Measurements from ENCODE around the gene RAPGEF1.
"Not testable (repeated sequence)": the region's sequence is repeated elsewhere in the genome, so short reads cannot be mapped to it uniquely, and the experiment has no call there.

RAPGEF1 gene, protein sequence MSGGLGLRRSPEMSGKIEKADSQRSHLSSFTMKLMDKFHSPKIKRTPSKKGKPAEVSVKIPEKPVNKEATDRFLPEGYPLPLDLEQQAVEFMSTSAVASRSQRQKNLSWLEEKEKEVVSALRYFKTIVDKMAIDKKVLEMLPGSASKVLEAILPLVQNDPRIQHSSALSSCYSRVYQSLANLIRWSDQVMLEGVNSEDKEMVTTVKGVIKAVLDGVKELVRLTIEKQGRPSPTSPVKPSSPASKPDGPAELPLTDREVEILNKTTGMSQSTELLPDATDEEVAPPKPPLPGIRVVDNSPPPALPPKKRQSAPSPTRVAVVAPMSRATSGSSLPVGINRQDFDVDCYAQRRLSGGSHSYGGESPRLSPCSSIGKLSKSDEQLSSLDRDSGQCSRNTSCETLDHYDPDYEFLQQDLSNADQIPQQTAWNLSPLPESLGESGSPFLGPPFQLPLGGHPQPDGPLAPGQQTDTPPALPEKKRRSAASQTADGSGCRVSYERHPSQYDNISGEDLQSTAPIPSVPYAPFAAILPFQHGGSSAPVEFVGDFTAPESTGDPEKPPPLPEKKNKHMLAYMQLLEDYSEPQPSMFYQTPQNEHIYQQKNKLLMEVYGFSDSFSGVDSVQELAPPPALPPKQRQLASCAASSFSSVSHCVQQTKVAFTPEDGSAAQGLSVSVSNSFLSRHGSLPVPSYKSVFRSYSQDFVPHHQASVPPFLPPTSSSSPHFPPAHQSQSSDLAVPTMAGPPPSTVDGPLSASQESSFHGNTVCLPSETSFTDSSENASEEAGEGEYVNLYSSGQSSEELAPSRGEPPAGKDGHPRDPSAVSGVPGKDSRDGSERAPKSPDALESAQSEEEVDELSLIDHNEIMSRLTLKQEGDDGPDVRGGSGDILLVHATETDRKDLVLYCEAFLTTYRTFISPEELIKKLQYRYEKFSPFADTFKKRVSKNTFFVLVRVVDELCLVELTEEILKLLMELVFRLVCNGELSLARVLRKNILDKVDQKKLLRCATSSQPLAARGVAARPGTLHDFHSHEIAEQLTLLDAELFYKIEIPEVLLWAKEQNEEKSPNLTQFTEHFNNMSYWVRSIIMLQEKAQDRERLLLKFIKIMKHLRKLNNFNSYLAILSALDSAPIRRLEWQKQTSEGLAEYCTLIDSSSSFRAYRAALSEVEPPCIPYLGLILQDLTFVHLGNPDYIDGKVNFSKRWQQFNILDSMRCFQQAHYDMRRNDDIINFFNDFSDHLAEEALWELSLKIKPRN (N-terminal part only)

DNA sequence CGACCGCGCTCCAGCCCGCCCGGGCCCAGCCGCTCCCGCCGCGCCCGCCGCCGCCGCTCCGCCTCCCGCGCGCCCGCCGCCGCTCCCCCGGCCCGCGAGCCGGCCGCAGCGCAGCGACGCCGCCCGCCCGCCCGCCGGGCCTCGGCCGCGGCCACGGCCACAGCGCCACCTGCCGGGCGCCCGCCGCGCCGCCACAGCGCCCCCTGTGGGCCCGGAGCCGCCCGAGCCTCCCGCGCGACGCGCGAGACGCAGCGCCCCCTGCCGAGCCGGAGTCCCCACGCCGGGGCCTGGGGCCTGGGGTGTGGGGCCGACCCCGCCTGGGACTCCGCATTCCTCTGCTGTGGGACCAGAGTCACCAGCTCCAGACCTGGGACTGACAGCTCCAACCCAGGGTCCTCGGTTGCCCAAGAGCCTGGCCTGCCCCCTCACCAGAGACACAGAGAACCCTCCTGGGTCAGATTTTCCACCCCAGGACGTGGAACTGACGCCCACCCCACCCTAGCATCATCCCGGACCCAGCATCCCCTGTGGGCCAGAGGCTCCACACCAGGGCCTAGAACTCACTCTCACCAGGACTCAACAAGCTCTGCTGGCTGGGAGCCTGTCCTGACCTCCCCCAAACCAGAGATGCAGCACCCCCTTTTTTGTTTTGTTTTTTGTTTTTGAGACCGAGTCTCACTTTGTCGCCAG is at the start of gene RAPGEF1:
TSS of gene RAPGEF1 (minus strand) at position 118 of the 690 bp plus-strand sequence. CDS start 246 bp downstream, outside the sequence.
- DNase-seq (ENCODE audit: low read depth): no peak

DNA sequence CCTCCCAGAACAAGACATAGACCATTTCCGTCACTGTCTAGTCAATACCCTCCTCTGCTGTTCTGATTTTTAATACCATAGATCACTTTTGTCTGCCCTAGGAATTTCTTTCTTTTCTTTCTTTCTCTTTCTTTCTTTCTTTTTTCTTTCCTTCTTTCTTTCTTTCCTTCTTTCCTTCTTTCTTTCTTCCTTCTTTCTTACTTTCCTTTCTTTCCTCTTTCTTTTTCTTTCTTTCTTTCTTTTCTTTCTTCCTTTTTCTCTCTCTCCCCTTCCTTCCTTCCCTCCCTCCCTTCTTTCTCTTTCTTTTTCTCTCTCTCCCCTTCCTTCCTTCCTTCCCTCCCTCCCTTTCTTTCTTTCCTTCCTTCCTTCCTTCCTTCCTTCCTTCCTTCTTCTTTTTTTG is 49.0 kb upstream of the RAPGEF1 start:
- DNase-seq (ENCODE audit: low read depth): no peak

DNA sequence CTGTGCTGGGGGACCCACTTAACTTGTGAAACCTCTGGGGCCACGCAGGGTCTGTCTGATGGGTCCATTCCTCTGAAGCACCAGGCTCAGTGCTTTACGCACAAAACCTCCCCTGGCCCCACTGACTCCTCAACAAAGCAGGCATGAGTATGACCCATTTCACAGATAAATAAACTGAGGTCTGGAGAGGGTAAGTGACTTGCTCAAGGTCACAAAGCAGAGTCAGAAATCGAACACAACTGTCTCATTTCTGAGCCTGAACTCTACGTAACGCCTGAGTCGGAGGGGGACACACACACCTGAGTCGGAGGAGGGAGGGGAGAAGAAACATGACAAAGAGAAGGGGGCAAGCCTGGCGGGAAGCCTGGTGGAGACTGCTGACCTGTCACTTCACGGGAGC is 48.0 kb upstream of the RAPGEF1 start:
- no peak for DNase-seq (ENCODE audit: low read depth)

DNA sequence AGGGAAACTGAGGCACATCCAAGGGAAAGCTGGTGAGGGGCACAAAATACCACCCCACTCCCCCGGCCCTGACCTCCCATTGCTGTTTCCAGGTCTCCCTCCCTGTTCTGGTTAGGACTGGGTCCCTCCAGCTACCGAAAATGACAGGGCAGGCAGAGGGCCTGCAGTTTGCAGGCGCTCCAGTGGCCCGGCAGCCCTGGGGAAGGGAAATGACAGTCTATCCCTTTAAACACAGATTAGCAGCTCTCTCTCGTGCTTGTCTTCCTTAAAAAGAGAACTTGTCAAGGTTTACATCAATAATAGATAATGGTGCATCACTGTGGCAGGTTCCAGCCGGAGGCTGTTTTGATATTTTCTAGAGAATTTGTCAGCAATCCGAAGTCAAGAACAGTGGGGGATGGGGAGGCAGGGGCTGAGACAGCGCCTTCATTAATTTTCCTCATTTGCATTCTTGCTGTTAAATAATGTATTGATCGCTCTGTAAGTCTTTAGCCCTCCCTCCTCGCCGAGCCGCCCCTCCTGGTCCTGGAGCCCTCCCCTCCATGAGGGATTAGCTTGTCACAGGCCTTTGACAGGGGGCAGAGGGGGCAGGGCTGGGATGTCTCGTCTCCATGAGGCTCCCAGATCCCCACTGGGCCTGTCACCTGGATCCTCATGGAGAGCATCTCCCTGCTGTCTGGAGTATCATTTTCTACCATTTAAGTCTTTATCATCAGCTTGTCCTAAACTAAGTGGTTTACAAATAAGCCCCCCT is 45.0 kb upstream of the RAPGEF1 start:
- DNase-seq (ENCODE audit: low read depth): no peak

DNA sequence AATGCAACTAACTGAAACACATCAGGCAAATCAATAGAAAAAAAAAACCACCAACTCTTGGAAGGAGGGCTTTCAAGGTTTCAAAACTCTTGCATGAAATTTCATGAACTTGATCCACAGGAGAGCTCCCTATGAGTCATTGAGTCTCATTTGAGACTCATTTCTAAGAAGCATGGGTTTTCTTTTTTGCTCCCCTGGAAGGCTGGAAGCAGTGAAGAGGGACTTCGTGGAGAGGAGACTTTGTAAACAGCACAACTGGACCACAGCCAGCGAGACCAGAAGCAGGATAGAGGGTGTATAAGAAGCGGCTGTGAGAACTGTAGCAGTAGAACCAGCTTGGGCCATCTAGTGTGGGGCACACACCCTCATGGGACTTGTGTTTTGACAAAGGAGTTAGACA is 41.2 kb upstream of the RAPGEF1 start:
- peak; percentile 25 for DNase-seq (ENCODE audit: low read depth)

DNA sequence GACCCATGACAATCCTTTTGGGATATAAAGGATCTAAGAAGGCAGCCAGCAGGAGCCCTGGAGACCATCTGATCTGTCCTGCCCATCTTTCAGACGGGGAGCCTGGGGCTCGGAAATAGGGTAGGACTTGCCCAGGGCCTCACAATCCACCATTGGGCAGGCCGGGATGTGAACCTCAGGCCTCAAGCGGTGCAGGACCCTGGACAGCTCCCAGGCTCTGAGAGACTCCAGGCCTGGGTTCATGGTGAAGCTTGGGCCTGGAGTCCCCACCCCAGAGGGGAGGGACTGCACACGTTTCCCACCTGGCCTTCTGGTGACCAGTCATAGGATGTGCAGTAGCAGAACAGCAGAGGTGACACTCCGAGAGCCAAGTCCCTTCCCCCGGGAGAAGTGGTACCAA is 36.6 kb upstream of the RAPGEF1 start:
- DNase-seq (ENCODE audit: low read depth): peak; percentile 41

DNA sequence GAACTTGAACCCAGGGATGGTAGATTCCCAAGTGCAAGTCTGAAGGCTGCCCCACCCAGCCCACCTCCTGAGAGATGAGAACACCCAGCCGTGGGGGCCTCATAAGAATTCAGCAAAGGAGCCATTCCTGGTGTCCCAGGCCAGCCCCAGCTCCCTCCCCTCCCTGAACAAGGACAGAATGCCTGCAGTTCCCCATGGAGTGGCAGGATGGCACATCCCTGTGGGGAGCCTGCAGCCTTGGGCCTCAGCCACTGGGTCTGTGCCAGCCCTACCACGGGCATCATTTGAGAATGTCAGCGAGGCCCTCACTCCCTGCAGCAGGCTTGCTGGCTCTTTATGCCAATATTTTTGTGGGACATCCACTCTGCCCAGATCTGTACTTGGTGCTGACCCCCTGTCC is 36.2 kb upstream of the RAPGEF1 start:
- no peak for DNase-seq (ENCODE audit: low read depth)

DNA sequence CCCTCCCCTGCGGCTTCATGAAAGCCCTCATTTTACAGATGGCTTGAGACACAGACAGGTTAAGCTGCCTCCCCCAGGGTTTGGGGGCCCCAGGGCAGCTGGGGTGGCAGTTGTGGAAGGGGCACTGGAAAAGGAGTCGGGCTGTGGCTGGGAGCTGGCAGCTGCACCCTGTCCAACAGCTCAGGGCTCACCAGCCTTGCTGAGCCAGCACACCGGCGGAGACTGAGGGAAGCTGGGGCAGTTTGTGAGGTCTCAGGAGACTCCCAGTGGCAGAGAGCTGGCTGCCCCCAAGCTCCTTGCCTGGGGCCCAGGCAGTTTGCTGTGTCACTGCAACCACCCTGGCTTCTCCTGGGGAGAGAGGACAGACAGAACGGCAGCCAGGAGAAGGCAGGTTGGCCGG is 34.8 kb upstream of the RAPGEF1 start:
- no peak for DNase-seq (ENCODE audit: low read depth)

DNA sequence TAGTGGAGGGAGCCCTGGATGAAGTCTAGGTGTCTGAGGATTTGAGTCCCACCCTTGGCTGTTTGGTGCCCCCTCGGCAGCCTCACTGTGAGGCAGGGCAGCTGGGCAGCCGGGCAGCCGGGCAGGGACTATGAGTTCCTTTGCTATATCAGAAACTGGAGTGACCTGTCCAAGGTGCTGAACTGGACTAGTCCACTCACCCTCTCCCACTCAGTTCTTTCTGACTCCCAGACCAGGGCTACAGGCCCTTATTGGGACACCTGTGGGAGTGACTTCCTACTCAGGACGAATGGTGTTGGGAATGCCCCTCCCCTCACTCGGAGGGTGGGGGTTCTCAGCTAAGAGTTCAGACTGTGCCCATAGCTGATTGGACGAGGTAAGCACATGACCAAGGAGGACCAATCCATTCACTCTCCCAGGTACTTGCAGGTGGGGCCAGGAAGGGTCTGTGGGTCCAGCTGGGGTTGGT is 34.1 kb upstream of the RAPGEF1 start:
- peak; percentile 64 for DNase-seq (ENCODE audit: low read depth)

DNA sequence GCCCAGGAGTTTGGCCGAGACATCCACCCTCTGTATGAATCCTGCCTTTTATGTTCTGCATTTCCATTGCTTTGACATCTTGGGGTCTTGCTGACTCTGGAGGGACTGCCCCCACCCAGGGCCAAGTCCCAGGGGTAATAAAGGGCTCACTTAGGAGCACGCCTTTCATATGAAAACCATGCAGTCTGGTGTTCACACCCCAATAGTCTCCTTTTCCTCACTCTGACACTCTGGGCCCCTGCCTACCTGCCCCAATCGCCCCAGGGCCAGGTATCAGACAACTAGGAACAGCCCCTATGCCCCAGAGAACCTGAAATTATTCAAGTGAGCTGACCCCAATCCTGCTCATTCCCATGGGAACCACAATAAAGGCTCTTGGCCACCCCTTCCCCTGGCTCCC is 33.1 kb upstream of the RAPGEF1 start:
- no peak for DNase-seq (ENCODE audit: low read depth)

DNA sequence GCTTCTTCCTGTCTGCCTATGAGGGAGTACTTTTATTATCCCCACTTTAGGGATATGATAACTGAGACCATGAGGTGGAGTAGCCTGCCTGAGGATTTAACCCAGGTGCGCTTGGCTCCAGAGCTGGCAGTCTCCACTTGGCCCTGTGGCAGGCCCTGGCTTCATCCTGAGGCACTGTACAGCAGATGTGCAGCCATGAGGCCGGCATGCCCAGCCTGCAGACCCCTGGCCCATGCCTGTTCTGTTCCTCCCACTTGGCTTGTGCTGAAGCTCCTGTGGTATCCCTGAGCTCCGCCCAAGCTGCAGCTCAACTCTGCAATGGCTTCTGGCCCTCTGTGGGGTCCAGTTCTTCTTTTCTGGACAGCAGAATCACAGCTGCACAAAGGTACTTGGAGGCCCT is 31.8 kb upstream of the RAPGEF1 start:
- DNase-seq (ENCODE audit: low read depth): no peak

DNA sequence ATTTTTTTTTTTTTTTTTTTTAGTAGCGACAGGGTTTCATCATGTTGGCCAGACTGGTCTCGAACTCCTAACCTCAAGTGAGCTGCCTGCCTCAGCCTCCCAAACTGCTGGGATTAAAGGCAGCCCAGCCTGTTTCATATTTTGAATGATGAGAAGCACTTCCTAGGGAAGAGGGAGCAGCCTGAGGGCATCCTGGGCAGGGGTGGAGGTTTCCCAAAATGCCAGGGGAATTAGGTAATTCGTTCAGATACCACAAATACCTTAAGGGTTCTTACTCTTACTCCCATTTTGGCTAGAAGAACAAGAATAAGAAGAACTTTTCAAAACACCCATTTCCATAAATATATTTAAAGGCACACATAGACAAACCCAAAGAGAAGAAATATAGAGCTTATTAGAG is 29.5 kb upstream of the RAPGEF1 start:
- no peak for DNase-seq (ENCODE audit: low read depth)

DNA sequence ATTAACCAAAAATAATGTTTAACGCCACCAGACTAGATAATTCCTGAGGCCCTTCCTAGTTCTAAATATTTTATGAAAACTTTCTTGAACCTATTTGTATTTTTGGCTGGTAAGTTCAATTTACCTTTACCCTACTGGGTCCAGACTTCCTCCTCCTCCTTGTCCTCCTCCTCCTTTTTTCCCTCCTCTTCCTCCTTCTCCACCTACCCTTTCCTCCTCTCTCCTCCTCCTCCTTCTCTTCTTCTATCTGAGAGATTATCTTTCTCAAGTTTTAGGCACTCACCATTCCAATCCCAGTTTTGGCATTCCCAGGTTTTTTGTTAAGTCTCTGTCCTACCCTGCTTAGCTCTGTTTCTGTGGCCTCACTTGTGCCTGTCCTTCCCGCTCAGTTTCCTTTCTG is 24.7 kb upstream of the RAPGEF1 start:
- no peak for DNase-seq (ENCODE audit: low read depth)

DNA sequence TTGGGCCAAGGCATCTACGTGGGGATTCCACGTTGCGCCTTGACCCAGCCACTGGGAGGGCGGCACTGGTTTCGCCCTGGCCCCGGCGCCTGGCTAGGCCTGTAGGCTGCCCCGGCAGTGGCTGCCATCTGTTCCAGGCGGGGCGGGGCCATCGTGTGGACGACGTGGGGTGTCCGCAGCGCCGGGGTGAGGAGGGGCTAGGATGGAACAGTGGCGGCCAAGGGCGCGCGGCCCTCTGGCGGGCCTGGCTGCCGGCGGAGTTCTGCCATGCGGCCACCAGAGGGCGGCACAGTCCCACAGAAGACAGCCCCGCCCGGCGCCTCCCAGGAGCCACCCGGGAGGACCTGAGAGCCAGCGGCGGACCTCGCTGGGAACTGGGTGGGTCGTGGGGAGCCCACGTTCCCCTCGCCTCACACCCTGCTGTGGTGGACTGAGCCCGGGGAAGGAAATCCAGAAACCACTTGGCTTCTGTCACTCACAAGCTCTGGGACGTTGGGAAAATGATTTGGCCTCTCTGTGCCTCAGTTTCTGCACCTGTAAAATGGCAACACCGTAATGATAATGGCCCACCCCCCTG is 22.6 kb upstream of the RAPGEF1 start:
- DNase-seq (ENCODE audit: low read depth): peak; percentile 18

DNA sequence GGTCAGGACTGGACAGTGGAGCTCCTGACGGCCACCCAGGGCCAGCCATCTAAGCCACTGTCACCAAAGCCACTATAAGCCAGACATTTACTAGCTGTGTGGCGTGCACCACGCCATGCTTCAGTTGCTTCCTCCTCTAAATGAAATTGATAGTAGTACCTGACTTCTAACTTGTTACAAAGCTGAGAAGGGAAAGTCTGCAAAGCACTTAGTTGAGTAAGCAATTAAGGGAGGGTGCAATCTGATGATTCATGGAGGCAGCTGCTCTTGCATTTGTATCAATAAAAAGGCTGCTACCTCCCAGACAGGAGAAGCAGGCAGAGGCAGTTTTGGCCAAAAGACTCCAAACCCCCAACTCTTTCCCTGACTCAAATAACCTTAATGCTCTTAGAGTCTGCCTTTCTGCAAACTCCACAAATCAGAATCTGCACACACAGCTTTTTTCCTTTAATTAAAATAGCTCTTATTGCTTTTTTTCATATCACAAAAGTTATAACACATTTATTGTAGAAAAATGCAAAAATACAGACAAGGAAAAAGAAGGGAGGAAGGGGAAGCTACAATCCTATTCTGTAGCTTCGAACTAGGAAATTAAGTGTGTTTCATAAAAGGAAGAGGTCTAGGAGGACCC is 19.3 kb upstream of the RAPGEF1 start:
- no peak for DNase-seq (ENCODE audit: low read depth)

DNA sequence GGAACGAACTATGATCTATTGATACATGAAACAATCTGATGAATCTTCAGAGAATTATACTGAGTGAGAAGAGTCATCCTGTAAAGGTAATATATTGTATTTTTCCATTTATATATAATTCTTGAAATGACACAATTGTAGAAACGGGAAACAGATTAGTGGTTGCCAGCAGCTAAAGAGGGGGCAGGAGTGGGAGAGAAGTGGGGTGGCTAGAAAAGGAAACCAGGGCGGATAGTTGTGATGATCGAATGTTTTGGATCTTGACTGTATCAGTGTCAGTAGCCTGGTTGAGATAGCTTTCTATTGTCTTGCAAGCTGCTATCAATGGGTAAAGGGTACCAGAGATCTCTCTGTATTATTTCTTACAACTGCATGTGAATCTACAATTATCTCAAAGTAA is 17.7 kb upstream of the RAPGEF1 start:
- no peak for DNase-seq (ENCODE audit: low read depth)

DNA sequence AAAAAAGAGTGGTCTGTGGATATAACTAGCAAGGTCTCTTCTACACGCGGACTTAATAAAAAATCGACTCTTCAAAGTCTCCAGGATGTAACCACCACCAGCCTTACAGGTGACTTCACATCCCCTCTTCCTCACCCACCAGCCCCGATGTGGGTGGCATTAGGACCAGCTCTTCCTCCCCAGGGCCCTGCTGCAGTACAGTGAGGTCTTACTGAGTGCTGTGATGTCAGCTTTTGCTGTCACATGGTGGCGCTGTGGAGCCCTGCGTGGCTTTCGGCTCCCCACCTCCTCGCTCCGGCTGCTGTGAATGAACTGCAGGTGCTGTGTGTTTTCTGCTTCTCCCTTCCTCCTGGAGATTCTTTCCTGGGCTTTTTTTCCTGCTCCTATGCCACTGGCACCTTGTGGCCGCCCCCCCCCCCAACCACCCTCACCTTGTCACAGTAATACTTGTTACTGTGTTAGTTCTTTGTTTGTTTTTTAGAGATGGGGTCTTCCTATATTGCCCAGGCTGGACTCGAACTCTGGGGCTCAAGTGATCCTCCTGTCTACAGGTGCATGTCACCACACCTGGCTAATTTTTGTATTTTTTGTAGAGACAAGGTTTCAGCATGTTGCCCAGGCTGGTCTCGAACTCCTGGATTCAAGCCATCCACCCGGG is 15.8 kb upstream of the RAPGEF1 start:
- peak; percentile 64 for DNase-seq (ENCODE audit: low read depth)

DNA sequence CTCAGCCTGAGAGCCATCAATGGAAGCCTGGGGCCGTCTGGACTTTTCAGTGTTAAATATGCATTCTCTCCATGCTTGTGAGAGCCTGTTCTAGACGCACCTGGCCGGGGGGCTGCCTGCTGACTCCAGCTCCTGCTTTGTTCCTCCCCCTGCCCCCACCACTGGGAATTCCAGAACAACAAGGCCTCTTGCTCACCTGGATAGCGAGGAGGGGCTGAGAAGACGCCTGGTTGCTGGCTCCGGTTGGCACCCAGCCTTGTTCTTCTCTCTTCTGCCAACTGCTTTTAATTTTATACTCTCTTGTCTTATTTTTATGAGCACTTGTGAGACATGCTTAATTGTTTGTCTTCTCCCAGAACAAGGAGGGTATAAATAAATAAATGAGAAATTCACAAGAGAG is 15.0 kb upstream of the RAPGEF1 start:
- DNase-seq (ENCODE audit: low read depth): no peak

DNA sequence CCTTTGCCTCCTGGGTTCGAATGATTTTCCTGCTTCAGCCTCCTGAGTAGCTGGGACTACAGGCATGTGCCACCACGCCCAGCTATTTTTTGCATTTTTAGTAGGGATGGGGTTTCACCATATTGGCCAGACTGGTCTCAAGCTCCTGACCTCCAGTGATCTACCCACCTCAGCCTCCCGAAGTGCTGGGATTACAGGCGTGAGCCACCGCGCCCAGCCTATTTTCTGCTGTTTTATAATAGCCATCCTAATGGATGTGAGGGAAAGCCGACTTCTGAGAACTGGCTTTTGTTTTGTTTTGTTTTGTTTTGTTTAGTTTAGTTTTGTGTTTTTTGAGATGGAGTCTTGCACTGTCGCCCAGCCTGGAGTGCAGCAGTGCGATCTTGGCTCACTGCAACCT is 13.9 kb upstream of the RAPGEF1 start:
- DNase-seq (ENCODE audit: low read depth): not testable (repeated sequence)
